Adipose tissue (tissue), 3 donors: ENCODE results near the gene GOLGA5. TPM values are rescaled to one million over a fixed set of nuclear protein-coding genes. Genes with fewer than 3 reads are reported as not detected.
"Not testable (repeated sequence)": the region's sequence is repeated elsewhere in the genome, so short reads cannot be mapped to it uniquely, and the experiment has no call there.

Experiments used
- H3K27ac ChIP-seq: one replicate; pipeline ENCODE4 v1.5.1; 2013; ENCODE audit warnings: low read depth, low read length
- WGBS, 3 donors: extraction: QIAGEN DNeasy Blood & Tissue Kit; methylation state at CpG; one replicate each; pipeline ENCODE4 v1.1.7; 2013; 5-methylcytosine and 5-hydroxymethylcytosine counted together
- polyA plus RNA-seq, 3 donors: library from polyadenylated mRNA; stranded (reverse); fragments of 200-250 nt; gene quantifications; one replicate each; pipeline ENCODE4 v1.2.3, GENCODE V29; 2013
- donor health status: healthy with polysubstance abuse.
- donor health status: Bipolar disorder and iron deficiency.
- donor health status: healthy.

Gene GOLGA5
- polyA plus RNA-seq, 3 donors: 15.4 to 43.7 (median 18.9) TPM

DNA sequence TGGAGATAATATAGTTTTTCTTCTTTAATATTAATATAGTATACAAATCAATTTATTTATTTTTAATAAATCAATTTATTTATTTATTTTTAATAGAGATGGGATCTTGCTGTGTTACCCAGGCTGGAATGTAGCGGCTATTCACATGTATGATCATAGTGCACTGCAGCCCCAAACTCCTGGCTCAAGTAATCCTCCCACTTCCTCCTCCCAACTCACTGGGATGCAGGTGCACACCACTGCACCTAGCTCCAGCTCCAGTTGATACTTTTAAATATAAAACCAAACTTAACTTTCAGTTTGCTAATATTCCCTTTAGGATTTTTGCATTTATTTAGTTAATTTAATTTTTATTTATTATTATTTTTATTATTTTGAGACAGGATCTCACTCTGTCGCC is 8.6 kb downstream of the GOLGA5 start:
- no peak overlapping the region for H3K27ac ChIP-seq
- WGBS, 3 donors: 92 to 94% (median 94%) methylated on average over 2 of the region's 2 CpGs

DNA sequence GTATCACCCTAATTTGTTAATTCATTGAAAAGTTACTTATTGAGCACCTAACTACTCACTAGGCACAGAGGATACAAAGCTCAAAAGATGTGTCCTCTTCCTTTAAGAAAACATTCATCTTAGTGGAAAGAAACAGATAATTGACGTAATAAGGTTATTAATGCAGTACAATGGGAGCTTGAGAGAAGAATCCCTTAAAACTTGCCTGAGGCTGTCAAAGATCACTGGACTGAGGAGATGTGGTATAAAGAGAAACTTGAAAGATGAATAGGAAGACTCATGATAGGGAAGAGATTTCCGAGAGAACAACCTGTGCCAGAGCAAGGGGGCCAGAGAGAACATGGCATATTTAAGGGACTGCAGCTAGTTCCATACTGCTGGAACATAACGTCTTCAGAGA is 19.1 kb downstream of the GOLGA5 start:
- WGBS, 3 donors: 96 to 99% (median 99%) methylated on average over 3 of the region's 3 CpGs

GRCh38 chr14:92819011-92819597 is 25.0 kb downstream of the GOLGA5 start:
- 86 to 89% (median 87%) methylated on average over 6 of the region's 6 CpGs for WGBS, 3 donors
- H3K27ac ChIP-seq: no peak overlapping the region

More for the DNA sequence above, 19.1 kb downstream of the GOLGA5 start:
- H3K27ac ChIP-seq: no peak overlapping the region

DNA sequence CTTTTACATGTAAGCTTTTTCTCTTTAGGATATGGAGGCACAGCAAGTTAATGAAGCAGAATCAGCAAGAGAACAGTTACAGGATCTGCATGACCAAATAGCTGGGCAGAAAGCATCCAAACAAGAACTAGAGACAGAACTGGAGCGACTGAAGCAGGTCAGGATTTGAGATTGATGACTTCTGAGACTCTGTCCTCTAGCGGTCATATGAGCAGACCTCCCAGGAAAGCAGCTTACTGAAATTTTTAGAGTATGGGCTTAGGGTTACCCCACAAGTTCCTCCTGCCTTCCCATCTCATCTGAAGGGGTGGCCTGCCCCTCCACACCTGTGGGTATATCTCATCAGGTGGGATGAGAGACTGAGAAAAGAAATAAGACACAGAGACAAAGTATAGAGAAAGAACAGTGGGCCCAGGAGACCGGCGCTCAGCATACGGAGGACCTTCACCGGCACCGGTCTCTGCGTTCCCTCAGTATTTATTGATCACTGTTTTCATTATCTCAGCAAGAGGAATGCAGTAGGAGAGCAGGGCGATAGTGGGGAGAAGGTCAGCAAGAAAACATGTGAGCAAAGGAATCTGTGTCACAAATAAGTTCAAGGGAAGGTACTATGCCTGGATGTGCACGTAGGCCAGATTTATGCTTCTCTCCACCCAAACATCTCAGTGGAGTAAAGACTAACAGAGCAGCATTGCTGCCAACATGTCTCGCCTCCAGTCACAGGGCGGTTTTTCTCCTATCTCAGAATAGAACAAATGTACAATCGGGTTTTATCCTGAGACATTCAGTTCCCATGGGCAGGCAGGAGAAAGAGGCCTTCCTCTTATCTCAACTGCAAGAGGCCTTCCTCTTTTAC is 25.8 kb downstream of the GOLGA5 start:
- H3K27ac ChIP-seq: not testable (repeated sequence)
- 33 to 94% (median 83%) methylated on average over 11 to 13 of the region's 13 CpGs for WGBS, 3 donors

- WGBS, 3 donors: 56 to 92% (median 82%) methylated on average over 7 of the region's 7 CpGs
- H3K27ac ChIP-seq: not testable (repeated sequence)
Observed at GRCh38 chr14:92820536-92820840, 26.4 kb downstream of the GOLGA5 start.

DNA sequence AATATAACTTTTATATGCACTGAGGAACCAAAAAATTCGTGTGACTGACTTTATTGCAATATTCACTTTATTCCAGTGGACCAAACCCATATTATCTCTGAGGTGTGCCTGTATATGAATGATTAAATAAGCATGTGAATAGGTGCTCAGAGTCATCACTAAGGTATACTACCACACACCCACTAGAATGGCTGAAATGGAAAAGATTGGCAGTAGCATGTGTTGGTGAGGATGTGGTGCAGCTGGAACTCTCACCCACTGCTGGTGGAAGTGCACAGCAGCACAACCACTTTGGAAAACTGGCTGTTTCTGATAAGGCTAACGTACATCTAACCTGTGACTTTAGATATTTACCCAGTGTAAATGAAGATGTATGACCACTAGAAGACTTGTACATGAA is 36.8 kb downstream of the GOLGA5 start:
- 42 to 84% (median 82%) methylated on average over 2 of the region's 2 CpGs for whole genome bisulfite sequencing, 3 donors
- no peak overlapping the region for H3K27ac ChIP-seq

GRCh38 chr14:92832137-92832700 is 38.1 kb downstream of the GOLGA5 start:
- WGBS, 3 donors: 36 to 54% (median 37%) methylated on average over 7 of the region's 7 CpGs
- H3K27ac ChIP-seq: no peak overlapping the region

DNA sequence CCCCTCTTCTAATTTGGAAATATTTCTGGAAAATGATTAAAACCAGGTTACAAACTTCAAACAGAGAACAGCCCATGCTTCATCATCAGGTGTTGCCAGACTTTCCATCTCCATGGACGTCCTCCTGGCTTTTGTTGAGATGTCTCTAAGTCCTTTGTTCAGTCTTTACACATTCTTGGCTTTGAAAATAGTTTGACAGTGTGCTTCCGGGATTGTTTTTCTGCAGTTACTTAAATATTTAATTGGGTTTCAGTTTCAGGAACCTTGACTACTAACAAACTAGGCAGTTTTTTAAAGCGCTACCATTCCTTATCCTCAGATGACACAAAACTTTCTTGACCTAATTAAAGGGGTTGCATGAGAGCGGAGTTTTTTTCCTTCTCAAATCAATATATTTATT is 47.8 kb downstream of the GOLGA5 start:
- 58 to 85% (median 85%) methylated on average over 4 of the region's 4 CpGs for WGBS, 3 donors
- H3K27ac ChIP-seq: no peak overlapping the region

DNA sequence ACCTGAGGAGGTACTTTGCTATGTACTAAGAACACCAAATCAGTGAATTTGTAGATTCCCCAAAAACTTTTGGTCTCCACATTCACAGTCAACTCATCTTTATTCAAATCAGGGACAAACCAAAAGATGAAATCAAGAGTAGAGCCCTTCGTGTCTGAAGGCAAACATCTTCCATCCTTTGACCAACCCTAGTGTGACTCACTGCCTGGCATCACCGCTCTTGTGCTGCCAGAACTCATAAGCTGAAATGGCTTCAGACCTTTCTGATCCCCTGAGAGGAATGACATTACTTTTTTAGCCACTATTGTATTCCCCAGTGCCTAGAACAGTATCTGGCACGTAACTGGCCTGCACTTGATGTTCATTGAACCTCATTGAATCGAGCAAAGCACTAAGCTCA is 50.1 kb downstream of the GOLGA5 start:
- WGBS, 3 donors: 92 to 94% (median 93%) methylated on average over 4 of the region's 4 CpGs
- no peak overlapping the region for H3K27ac ChIP-seq

DNA sequence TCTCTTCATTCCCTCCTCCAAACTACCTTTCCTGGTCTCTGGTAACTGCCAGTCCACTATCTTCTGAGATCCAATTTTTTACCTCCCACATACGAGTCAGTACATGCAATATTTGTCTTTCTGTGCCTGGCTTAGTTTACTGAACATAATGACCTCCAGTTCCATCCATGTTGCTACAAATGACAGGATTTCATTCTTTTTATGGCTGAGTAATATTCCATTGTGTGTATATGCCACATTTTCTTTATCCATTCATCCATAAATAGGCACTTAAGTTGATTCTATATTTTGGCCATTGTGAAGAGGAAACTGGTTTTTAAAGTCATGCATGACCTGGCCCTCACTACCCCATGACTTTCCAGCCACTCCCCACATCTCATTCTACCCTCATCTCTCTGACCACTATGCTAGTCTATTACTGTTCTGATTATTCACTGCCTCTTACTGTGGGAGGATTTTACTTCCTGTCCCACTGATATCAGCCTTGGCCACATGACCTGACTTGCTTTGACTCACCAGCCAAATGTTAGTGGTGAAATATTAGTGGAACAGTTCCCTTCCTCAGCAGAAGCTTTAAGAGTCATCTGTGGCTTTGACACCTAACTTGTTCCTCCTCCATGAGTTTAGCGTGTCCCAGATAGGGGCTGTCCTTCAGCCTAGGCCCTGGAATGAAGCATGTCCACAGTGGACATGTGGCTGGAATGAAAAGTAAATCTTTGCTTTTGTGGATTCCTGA is 52.2 kb downstream of the GOLGA5 start:
- 35 to 61% (median 56%) methylated on average over 2 of the region's 2 CpGs for WGBS, 3 donors
- no peak overlapping the region for H3K27ac ChIP-seq

- 38 to 76% (median 41%) methylated on average over 6 of the region's 6 CpGs for WGBS, 3 donors
Observed at GRCh38 chr14:92847278-92847677, 53.2 kb downstream of the GOLGA5 start.

GRCh38 chr14:92847749-92848148 is 53.6 kb downstream of the GOLGA5 start:
- H3K27ac ChIP-seq: no peak overlapping the region
- WGBS, 3 donors: 47 to 72% (median 68%) methylated on average over 2 of the region's 2 CpGs

More at GRCh38 chr14:92847278-92847677, 53.2 kb downstream of the GOLGA5 start:
- H3K27ac ChIP-seq: no peak overlapping the region

- WGBS, 3 donors: 11 to 21% (median 20%) methylated on average over 4 of the region's 4 CpGs
- no peak overlapping the region for H3K27ac ChIP-seq
Observed at GRCh38 chr14:92848887-92849286, 54.8 kb downstream of the GOLGA5 start.

DNA sequence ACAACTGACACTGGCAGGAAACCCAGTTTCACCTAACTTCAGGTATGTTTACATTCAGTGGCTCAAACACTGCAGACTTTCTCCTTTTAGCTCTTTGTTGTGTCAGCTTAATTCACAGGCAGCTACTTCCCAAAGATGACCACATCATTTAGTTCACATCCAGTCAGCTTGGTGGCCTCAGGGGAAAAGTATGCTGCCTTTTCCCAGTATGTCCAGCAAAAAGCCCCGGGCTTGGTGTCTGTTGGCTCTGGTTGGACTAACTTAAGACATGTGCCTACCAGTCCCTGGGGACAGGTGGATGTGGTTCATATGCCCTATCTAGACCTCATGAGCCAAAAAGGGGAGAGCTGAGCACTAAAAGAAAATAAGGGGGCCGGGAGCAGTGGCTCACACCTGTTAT is 56.4 kb downstream of the GOLGA5 start:
- WGBS, 3 donors: 69 to 91% (median 79%) methylated on average over 2 of the region's 2 CpGs
- no peak overlapping the region for H3K27ac ChIP-seq

DNA sequence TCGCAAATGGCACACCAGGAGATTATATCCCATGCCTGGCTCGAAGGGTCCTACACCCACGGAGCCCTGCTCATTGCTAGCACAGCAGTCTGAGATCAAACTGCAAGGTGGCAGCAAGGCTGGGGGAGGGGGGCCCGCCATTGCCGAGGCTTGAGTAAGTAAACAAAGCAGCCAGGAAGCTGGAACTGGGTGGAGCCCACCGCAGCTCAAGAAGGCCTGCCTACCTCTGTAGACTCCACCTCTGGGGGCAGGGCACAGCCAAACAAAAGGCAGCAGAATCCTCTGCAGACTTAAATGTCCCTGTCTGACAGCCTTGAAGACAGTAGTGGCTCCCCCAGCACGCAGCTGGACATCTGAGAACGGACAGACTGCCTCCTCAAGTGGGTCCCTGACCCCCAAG is 59.0 kb downstream of the GOLGA5 start:
- 75 to 84% (median 83%) methylated on average over 7 to 8 of the region's 8 CpGs for WGBS, 3 donors
- H3K27ac ChIP-seq: not testable (repeated sequence)

DNA sequence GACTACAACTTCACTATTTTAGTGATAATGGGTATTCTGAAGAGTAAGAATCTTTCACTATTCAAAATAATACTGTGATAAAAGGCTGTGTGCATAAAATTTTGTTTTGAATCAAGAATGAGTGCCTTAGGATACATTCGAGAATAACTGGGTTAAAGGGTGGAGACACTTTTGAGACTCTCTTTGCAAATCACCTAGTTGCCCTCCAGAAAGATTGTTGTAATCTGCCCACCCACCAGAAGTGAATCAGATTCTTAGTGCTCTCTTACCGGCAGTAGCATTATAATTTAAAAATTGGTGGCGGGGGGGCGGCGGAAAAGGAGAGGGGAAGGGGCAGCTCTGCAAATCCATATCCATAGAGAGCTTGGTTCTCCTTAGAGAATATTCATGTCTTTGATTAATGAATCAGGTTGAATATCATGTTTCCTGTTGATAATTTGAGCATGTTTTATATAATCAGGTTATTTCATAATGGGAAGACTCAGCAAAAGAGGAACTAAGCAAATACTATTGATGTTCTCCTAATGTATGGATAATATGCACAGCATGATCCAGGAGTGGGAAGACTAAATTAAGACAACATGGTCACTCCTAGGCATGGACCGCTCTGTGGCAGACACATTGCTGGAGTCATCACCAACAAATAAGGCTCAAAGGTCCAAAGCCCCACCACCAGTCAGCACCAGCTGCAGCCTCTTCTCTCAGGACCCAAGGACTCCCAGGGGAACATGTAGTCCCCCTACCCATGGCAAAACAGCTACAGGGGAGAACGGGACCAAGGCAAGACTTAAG is 66.1 kb downstream of the GOLGA5 start:
- 77 to 90% (median 80%) methylated on average over 7 of the region's 7 CpGs for WGBS, 3 donors
- no peak overlapping the region for H3K27ac ChIP-seq

DNA sequence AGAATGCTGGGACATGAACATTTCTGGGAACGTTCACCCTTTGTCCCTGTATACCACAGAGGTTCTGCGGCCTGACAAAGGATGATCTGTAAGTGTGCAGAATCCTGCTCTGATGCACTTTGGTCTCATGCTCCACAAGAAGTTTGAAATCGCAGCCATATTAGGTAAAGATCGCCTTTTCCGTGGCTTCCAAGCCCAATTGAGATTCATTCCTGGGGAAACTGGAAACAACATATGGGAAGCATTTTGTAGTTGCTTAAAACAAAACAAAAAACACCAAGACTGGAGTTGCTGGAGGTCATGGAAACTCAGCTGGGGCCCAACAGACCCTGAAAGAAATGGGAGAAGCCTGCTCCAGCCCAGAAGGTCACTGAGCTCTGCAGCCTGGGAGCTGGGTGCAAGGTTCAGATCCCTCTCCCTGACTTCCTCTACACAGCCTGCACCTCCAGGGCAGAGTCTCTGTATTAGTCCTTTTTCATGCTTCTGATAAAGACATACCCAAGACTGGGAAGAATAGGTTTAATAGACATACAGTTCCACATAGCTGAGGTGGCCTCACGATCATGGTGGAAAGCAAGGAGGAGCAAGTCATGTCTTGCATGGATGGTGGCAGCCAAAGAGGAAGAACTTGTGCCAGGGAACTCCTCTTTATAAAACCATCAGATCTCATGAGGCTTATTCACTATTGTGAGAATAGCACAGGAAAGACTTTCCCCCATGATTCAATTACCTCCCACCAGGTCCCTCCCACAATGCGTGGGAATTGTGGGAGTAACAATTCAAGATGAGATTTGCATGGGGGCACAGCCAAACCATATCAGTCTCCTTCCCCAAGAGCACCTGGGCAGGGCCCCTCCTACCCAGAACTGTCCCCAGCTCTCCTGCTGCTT is 68.0 kb downstream of the GOLGA5 start:
- H3K27ac ChIP-seq: no peak overlapping the region
- WGBS, 3 donors: 89 to 91% (median 90%) methylated on average over 7 of the region's 7 CpGs
